Activated T-helper 2 cell treated with anti-CD3 and anti-CD28 coated beads, Interferon-gamma antibody, Interleukin-2, Interleukin-4, amounts not matched to agents 10 μg/mL and 5 μg/mL and 100 μg/mL, durations not matched to agents 14 hours and 24 hours and 36 hours (primary cell): ENCODE data around the gene HIF1A. TPM values are rescaled to one million over a fixed set of nuclear protein-coding genes. Genes with fewer than 3 reads are reported as not detected.

Source experiments
- total RNA-seq: library from RNA; stranded (reverse); gene quantifications from 2 replicates; pipeline ENCODE4 v1.2.3, GENCODE V29; 2022

Gene HIF1A
- total RNA-seq, 1 donor from 2014 or later: 131 TPM

Other genes starting within 250 kb of the HIF1A start
- 10.2 and 10.5 TPM in 2 replicates for gene SNAPC1, start 66.9 kb downstream of the HIF1A start, total RNA-seq
- not detected in 2 replicates for gene SYT16, start 117.2 kb downstream of the HIF1A start, total RNA-seq